ENCODE data around the gene L3MBTL2.
"Not testable (repeated sequence)": the region's sequence is repeated elsewhere in the genome, so short reads cannot be mapped to it uniquely, and the experiment has no call there.

Gene L3MBTL2

DNA sequence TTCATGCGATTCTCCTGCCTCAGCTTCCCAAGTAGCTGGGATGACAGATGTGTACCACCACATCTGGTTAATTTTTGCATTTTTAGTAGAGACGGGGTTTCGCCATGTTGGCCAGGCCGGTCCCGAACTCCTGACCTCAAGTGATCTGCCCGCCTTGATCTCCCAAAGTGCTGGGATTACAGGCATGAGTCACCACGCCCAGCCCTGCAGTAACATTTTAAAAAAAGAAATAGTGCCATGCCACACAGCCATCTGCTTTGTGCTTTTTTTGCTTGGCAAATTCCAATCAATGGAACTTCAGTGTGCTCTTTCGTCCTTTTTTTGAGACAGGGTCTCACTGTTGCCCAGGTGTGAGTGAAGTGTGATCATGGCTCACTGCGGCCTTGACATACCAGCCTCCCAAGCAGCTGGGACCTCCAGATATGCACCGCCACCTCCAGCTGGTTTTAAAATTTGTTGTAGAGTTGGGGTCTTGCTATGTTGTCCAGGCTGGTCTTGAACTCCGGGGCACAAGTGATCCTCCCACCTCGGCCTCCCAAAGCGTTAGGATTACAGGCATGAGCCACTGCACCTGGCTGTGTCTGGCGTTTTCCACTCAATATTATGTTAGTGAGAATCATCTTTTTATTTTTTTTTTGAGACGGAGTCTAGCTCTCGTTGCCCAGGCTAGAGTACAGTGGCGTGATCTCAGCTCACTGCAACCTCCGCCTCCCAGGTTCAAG is 37.4 kb downstream of the L3MBTL2 start:
- DNase-seq = no peak

DNA sequence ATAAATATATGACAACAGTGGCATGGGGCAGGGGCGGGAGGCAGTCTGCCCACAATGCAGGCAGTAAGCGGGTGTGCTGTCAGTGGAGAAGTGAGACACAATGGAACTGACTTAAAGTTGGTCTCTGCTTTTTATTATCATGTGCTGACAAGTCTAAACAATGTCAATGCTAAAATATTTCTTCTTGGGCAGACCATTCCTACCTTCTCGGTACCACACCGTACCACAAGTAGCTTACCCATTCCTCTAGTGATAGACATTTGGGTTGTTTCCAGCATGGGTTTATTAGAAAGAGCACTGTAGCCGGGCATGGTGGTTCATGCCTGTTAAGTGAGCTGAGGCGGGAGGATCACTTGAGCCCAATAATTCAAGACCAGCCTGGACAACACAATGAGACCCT is 38.2 kb downstream of the L3MBTL2 start:
- DNase-seq = no peak

DNA sequence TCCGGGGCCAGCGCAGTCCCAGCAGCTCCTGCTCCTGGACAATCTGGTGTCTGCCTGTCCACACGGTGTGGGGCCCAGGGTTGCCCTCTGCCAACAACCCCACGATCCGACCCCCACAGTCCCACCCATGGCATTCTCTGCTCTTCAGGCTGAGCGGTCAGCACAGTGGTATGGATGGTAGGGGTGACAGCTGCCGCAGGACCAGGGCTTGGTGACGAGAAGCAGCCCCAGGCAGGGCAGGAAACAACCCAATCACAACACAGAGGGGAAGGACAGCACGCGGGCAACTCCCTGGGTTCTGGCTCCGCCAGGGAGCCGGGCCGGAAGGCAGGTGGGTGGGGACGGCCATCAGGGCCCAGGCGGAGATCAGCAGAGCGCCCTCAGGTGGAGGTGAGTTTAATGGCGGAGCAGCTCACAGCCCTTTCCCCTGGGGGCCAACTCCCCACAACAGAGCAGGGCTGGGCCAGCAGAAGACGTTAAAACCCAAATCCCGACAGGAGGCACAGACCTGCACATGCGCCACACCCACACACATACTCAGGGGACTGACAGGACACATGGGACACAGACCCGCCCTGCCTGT is 40.9 kb downstream of the L3MBTL2 start:
- no peak for DNase-seq

DNA sequence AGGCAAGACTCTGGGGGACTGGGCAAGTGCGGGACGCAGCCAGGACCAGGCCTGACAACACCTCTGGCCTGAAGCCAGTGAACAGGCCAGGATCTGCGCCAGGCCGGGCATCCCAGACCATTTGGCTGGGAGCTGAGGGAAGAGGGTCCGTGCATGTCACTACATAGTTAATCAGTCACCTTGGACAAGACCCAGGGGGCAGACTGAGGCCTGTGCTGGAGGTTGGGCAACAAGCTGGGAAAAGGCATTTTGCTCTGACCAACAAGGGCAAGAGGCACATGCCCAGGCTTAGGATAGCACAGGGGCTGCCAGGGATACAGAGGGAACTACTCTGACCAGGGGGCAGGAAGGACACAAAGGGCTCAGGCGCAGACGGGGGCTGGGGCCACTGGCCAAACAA is 42.6 kb downstream of the L3MBTL2 start:
- DNase-seq = no peak

DNA sequence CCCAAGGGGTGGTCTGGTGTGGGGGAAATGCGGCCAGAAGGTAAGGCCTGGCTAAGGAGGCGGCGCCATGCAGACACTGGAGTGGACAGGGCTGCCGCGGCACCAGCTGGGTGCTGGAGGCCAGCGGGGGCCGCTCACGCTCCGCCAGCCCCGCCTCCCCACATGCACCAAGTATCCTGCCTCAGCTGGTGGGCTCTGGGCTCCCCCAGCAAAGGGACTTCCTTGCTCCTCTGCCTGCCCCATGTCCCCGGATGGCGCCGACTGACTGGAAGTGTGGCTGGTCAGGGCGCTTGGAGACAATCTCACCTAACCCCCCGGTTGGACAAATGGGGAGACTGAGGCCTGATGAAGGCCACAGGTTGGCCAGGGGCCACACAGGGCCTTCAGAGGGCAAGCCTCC is 43.2 kb downstream of the L3MBTL2 start:
- no peak for DNase-seq

DNA sequence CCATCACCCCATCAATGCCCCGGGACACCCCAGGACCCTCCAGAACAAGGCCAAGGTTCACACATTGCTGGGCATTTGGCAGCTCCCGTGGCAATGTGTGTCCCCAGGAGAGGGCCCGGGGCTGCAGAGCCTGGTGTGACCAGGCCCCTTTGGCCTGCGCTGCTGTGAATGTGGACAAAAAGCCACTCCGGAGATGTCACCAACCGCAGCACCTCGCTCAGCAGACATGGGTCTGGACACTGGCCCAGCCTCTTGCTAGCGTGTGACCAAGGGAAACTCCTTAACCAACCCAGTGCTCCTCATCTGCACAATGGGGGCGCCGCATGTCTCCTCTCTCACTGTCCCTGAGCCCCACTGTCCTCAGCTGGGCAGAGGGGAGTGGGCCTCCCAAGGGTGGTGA is 43.6 kb downstream of the L3MBTL2 start:
- no peak for DNase-seq

DNA sequence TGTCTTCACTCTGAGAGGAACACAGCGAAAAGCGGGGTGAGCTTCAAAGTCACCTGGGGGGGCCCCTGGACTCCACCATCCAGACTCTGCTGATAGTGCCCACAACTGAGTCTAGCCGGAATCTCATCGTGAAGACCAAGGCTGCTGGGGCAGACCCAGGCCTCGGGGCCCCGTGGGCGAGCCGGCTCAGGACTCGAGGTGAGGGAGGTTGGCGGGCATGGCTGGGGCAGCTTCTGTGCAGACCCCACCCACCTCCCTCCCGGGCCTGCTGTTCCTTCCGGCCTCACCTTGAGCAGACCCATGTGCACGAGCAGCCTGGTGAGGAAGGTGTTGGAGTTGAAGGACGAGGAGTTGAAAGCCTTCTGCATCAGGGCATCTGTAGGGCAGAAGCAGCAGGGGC is 44.3 kb downstream of the L3MBTL2 start:
- no peak for DNase-seq

DNA sequence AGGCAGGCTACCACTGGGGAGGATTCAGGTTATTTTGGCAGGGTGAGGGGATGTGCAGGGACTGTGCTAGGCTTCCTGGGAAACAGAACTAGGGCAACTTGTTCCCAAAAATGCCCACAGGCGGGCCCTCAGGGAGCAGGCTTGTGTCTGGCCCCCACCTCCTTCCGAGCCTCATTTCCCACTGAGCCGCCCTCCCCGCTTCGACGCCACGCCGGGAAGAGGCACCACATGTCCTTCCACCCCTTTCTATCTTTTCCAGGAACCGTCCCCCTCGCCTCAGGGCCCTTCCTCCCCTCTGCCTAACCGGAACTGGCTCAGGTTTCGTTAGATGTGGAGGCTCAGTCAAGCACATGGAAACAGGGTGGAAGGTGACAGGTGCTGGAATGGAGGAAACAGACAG is 45.0 kb downstream of the L3MBTL2 start:
- DNase-seq = no peak

DNA sequence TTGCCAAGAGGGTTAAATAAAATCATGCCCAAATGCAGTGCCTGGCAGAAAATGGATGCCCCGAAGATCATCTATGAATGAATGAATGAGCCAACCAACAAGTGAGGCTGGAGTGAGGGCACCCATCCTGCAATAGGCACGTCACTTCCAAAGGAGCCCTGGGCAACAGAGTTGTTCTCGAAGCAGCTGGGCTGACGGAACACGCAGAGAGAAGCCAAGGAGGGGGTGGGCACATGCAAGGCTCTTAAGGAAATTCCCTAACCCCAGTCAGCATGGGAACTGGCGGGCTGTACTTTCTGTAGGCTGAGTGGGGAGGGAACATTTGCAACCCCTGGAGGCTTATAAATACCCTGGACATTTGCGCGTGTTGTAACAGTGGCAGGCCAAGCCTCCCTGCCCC is 47.3 kb downstream of the L3MBTL2 start:
- peak in 1 of 2 donors; percentile 18 for DNase-seq

DNA sequence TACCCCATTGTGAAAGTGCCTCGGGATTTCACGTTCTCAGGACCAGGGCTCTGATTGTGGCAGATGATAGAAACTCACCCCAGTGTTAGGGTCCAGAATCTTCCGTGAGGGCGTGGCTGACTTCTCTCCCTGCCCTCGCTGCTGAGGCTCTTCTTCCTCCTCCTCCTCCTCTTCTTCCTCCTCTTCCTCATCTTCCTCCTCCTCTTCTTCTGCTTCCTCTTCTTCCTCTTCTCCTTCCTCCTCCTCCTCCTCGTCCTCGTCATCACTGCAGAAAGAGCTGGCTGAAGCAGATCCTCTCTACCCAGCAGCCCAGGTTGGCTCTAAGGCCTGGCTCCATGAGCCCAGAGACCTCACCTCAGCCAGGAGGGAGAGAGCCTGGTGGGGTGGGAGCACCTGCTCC is 49.1 kb downstream of the L3MBTL2 start:
- no peak for DNase-seq

DNA sequence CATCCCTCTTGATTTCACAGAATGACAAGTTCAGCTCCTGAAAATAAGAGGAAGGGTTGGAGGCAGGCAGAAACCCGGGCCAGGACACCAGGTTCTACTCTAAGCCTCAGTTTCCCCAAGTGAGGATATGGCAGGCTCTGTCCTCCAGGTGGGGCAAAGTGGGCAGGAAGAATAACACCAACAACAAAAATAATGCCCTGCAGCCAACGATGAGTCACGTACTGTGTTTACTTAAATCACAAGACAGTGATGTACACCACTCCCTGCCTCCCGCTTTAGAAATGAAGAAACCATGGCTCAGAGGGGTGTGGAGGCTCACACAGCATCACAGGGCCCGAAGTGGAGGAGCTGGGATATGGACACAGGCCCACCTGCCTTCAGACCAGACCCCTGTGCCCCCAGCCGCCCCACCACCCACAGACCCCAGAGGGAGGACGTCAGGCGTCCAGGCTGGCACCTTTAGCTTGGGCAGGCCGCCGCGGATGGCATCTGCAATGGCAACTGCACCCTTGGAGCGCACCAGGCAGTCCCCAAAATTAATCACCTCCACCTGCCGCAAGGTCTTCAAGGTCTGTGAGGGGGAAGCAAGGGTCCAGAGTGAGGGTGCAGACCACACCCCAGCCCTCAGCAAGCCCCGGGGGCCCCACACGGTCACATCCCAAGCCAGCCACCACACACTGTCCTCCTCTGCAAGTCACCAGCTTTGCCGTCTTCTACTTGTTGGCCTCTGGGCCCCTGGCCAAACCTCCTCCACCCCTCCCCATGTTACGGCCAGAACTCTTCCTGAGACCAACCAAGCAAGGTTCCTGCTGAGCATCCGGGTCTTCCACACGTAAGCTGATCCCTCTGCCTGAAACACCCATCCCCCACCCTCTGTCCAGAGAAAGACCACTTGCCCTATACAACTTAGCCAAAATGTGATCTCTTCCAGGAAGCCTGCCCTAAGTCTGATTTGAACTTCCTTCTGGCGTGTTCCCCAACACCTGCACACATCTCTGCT is 51.4 kb downstream of the L3MBTL2 start:
- peak in 1 of 2 donors; percentile 17 for DNase-seq

DNA sequence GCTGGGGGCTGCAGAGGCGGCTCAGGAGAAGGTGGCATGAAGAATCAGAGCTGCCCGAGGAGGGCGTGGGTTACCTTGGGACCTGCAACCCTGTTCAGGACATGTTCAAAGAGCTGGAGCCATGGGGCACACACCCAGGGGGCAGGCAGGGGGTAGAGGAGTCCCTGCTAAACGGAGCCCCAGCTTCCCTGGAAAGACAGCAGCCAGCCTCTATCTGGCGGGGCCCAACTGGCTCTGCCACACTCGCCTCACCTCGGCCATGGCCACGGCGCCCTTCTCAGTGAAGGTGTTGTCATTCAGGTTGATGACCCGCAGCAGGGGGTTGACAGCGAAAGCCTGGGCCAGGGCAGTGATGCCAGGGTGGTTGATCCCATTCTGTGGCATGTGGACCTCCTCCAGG is 52.6 kb downstream of the L3MBTL2 start:
- no peak for DNase-seq

DNA sequence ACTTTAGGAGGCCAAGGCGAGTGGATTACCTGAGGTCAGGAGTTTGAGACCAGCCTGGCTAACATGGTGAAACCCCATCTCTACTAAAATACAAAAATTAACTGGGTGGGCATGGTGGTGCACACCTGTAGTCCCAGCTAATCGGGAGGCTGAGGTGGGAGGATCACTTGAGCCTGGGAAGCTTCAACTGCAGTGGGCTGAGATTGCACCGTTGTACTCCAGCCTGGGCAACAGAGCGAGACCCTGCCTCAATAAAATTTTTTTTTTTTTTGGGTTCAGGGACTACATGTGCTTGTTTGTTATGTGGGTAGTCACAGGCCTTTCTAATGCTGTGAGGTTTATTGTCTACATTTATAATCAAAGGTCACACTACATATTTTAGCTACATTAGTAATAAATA is 54.6 kb downstream of the L3MBTL2 start:
- DNase-seq = not testable (repeated sequence)

DNA sequence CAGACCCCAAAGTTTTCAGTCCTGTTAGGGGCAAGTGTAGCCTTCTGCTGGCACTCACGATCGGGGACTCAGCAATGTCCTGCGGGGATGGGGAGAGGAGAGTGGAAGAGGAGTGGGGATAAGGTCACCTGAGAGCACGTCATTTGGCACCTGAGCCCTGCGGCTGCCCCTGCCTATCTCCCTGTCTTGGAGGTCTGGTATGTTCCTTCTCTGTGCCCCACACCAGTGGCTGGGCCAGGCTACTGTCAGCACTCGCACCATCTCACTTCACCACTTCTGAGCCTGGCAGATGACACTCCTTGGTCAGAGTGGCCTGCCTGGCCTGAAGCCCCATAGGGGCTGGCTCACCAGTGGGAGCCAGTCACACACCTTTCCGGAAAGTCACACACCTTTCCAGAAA is 55.8 kb downstream of the L3MBTL2 start:
- DNase-seq = no peak

DNA sequence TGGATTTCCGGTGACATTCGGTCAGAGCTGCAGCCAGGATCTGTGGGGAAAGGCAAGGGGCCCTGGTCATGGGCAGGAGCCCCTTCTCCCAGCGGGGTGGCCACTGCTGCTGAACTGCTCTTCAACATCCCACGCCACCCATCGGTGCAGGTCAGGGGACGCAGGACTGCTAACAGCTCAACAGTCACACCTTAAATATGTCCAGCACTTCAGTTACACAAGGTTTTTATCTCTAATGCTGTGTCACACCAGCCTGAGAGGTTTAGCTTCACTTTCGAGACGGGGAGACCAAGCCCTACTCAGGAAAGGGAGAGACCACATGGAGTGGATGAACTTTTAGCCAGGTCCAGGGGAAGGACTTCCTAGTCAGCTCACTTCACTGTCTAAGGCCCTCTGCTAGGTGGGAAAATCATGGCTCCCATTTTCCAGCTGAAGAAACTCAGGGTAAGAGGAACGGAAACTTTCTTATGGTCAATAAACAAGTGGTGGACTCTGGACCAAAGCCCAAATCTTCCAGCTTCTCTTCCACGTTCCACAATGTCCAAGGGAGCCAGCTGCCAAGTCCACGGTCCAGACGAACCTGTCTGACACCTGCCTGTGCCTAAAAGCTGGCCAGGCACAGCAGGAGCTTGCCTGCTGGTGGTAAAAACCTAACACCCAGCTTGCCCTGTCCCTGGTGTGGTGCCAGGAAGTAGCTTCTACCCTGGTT is 56.6 kb downstream of the L3MBTL2 start:
- no peak for DNase-seq

DNA sequence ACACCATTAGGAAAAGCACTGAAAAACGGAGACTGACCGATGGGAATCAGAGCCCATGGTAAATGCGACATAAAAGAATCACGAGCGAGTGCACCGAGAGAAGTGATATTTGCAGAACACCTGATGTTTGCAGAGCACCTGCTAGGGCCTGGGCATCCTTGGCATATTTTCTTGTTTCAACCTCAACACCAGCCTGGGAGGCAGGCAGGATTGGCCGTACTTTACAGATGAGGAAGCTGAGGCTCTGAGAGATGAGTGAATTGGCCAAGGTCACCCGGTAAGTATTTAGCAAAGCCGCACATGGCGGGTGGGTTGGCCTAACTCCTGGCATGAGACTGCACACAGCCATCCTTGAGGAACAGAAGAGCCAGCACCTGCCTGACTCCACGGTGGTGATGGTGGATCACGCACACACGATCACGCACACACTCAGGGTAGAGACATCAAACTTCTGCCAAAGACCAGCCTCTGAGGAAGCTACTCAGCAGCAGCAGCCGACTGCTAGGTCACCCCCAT is 57.2 kb downstream of the L3MBTL2 start:
- no peak for DNase-seq

DNA sequence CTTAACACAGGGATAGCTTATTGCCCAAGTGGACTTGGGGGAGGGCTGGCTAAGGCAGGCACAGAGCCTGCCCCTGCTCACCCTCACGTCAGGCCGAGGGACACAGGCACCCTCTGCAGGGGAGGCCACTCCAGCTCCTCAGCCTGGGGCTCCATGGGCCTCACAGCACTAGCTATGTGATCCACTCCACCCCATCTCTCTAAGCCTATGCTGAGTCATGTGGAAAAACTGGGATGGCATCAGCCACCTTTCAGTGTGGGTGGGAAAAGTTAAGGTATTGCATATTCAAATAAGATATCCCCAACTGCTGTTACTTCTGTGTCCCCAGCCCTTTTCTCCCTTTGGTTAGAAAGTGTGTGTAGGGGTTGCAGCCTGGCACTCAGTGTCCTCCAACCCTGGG is 58.6 kb downstream of the L3MBTL2 start:
- no peak for DNase-seq

DNA sequence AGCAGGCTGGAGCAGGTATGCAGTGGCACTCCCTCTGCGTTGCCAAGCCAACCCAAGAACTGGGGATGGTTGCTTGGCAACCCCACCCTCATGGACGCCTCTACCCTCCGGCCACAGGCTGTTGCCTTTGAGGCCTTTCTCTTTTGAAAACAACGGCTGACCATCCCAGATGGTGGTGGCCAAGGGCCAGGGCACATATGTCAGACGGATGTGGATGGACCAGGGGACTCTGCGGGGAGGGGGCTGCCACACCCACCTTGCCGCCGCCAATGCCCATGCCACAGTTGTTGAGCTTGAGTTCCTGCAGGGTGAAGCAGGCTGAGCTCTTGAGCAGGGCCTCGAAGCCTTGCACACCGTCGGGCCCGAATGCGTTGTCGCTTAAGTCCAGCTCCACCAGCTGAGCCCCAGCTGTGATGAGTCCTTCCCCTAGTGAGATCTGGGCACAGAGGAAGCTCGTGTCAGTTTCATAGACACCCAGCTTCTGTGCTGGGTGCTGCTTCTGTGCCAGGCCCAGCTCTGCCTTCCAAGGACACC is 59.4 kb downstream of the L3MBTL2 start:
- no peak for DNase-seq

DNA sequence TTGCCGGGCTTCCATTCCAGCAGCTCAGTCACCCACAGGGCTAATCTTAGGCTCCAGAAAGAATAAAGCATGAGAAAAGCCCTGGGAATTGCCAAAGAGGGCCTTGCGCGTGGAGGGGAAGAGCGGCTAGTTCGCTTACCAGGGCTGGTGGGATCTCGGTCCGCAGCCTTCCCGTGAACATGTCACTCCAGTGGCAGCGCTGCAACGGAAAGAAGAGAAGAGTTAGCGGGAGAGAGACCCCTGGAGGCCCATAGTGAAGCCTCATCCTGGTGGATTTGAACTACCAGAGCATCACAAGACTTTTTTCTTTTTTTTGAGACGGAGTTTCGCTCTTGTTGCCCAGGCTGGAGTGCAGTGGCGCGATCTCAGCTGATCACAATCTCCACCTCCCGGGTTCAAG is 62.8 kb downstream of the L3MBTL2 start:
- DNase-seq = no peak

DNA sequence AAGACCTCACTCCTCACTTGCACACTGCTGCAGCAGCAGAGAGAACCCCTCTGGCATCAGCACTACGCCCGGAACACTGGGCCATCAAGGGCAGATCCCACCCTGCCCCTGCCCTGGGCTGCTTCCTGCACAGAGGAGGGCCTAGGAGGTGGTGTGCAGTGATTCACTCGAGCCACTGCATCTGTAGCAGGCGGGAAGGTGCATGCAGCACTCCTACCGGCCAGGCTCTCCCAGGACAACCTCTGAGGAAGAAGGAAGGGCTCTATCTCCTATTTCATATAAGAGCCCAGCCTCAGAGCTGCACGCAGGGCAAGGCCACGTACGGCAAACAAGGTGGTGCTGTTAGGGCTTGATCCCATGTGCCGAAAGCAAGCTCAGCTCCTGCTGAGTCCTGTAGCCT is 66.7 kb downstream of the L3MBTL2 start:
- no peak for DNase-seq

DNA sequence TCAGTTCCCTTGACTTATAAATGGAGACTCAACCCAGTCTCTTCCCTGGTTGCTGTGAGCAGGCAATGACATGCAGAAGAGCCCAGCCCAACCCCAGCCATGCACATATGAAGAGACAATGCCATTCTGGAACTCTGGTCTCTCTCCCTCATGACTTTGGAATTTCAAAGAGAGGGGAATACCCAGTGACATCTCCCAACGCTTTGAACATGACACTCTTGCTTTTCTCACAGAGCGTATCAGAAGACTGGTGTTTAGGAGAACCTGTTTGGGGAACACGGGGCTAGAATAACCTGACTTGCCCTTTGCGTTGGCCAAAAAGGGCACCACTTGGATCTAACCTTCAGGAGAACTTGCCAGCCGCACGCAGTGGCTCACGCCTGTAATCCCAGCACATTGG is 68.0 kb downstream of the L3MBTL2 start:
- DNase-seq = no peak

DNA sequence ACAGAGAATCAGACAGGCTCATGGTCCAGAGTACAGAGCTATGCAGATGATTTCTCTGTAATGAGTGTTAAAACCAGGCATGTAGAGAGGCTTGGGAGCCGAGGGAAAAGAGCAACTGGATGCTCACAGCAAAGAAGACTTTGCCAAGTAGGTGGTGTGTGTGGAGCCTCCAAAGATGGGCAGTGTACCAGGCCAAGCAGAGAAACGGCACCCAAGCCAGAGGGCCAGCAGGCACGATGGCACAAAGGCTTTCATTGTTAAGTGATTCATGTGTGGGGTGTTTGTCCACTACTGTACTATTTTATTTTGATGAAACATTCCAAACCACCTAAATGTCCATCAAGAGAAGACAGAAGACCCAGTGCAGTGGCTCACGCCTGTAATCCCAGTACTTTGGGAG is 69.7 kb downstream of the L3MBTL2 start:
- DNase-seq = no peak

DNA sequence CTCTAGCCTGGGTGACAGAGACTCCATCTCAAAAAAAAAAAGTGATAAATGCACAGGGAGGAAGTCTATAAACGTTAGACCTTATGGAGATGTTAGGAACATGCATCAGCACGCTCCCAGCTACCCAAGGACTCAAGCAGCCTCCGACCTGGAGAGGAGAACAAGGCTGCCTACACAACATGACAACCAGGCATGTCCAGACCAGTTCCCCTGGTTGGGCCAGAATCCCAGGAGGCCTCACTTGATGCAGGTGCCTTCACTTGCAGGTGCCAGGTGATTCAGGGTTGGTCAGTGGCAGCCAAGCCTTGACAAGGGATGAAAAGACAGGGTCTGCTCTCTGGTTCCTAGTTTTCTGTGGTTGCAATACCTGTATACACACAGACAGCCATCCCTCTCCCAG is 75.0 kb downstream of the L3MBTL2 start:
- DNase-seq = no peak

Measured in inflammatory macrophage treated with lipopolysaccharide for 1 hour (primary cell).